ENCODE results near the gene TRIM44. TPM values are rescaled to one million over a fixed set of nuclear protein-coding genes. Genes with fewer than 3 reads are reported as not detected.

The TRIM44 gene
- total and polyA plus RNA-seq, 4 donors: 27.6 to 65.0 (median 45.4) TPM

GRCh38 chr11:35723493-35723892 is 60.9 kb downstream of the TRIM44 start:
- H3K4me1 ChIP-seq (ENCODE audit: control insufficient read depth, insufficient read depth, low read length): no peaks in the 10 kb centered on the region
- H3K9me3 ChIP-seq (ENCODE audit: control insufficient read depth, insufficient read depth, low read length): no peaks in the 10 kb centered on the region
- no peak overlapping the region for H3K27ac ChIP-seq (ENCODE audit: low read depth, low read length)
- no peak for DNase-seq (ENCODE audit: low read depth in 4 of 6, low spot score in 6 of 6)
- H3K4me3 ChIP-seq (ENCODE audit: low read depth, low read length): no peak overlapping the region
- no peaks in the 10 kb centered on the region for H3K27me3 ChIP-seq (ENCODE audit: control insufficient read depth, insufficient read depth, low read length)
- no CpG with 5 or more reads among the region's 1 CpG for WGBS (ENCODE audit: insufficient coverage)
- H3K36me3 ChIP-seq (ENCODE audit: control insufficient read depth, insufficient read depth, low read length): no peaks in the 10 kb centered on the region

- H3K27me3 ChIP-seq (ENCODE audit: control insufficient read depth, insufficient read depth, low read length): no peaks in the 10 kb centered on the region
- no peaks in the 10 kb centered on the region for H3K4me1 ChIP-seq (ENCODE audit: control insufficient read depth, insufficient read depth, low read length)
- no CpG with 5 or more reads among the region's 2 CpGs for WGBS (ENCODE audit: insufficient coverage)
- no peaks in the 10 kb centered on the region for H3K9me3 ChIP-seq (ENCODE audit: control insufficient read depth, insufficient read depth, low read length)
- H3K36me3 ChIP-seq (ENCODE audit: control insufficient read depth, insufficient read depth, low read length): no peaks in the 10 kb centered on the region
- H3K27ac ChIP-seq (ENCODE audit: low read depth, low read length): no peak overlapping the region
- DNase-seq (ENCODE audit: low read depth in 4 of 6, low spot score in 6 of 6): no peak
- H3K4me3 ChIP-seq (ENCODE audit: low read depth, low read length): no peak overlapping the region
Observed at GRCh38 chr11:35723913-35724312, 61.3 kb downstream of the TRIM44 start.

GRCh38 chr11:35725885-35726284 is 63.3 kb downstream of the TRIM44 start:
- H3K27me3 ChIP-seq (ENCODE audit: control insufficient read depth, insufficient read depth, low read length): no peaks in the 10 kb centered on the region
- no peak for DNase-seq (ENCODE audit: low read depth in 4 of 6, low spot score in 6 of 6)
- H3K36me3 ChIP-seq (ENCODE audit: control insufficient read depth, insufficient read depth, low read length): no peaks in the 10 kb centered on the region
- H3K27ac ChIP-seq (ENCODE audit: low read depth, low read length): no peak overlapping the region
- peaks cover 3% of the 10 kb centered on the region for H3K9me3 ChIP-seq (ENCODE audit: control insufficient read depth, insufficient read depth, low read length)
- H3K4me1 ChIP-seq (ENCODE audit: control insufficient read depth, insufficient read depth, low read length): no peaks in the 10 kb centered on the region
- no CpG with 5 or more reads among the region's 2 CpGs for whole genome bisulfite sequencing (ENCODE audit: insufficient coverage)
- no peak overlapping the region for H3K4me3 ChIP-seq (ENCODE audit: low read depth, low read length)

GRCh38 chr11:35727140-35727539 is 64.6 kb downstream of the TRIM44 start:
- H3K9me3 ChIP-seq (ENCODE audit: control insufficient read depth, insufficient read depth, low read length): peaks cover 3% of the 10 kb centered on the region
- no peak overlapping the region for H3K4me3 ChIP-seq (ENCODE audit: low read depth, low read length)
- H3K27ac ChIP-seq (ENCODE audit: low read depth, low read length): no peak overlapping the region
- DNase-seq (ENCODE audit: low read depth in 4 of 6, low spot score in 6 of 6): no peak
- no peaks in the 10 kb centered on the region for H3K36me3 ChIP-seq (ENCODE audit: control insufficient read depth, insufficient read depth, low read length)
- no peaks in the 10 kb centered on the region for H3K27me3 ChIP-seq (ENCODE audit: control insufficient read depth, insufficient read depth, low read length)
- H3K4me1 ChIP-seq (ENCODE audit: control insufficient read depth, insufficient read depth, low read length): no peaks in the 10 kb centered on the region
- WGBS (ENCODE audit: insufficient coverage): 100% methylated on average over 1 of the region's 1 CpG

- no peaks in the 10 kb centered on the region for H3K36me3 ChIP-seq (ENCODE audit: control insufficient read depth, insufficient read depth, low read length)
- no peaks in the 10 kb centered on the region for H3K27me3 ChIP-seq (ENCODE audit: control insufficient read depth, insufficient read depth, low read length)
- H3K4me1 ChIP-seq (ENCODE audit: control insufficient read depth, insufficient read depth, low read length): no peaks in the 10 kb centered on the region
- peaks cover 3% of the 10 kb centered on the region for H3K9me3 ChIP-seq (ENCODE audit: control insufficient read depth, insufficient read depth, low read length)
- no peak overlapping the region for H3K27ac ChIP-seq (ENCODE audit: low read depth, low read length)
- no peak overlapping the region for H3K4me3 ChIP-seq (ENCODE audit: low read depth, low read length)
- no peak for DNase-seq (ENCODE audit: low read depth in 4 of 6, low spot score in 6 of 6)
Observed at GRCh38 chr11:35730254-35730653, 67.7 kb downstream of the TRIM44 start.

GRCh38 chr11:35734669-35735410 is 72.3 kb downstream of the TRIM44 start:
- H3K27me3 ChIP-seq (ENCODE audit: control insufficient read depth, insufficient read depth, low read length): no peaks in the 10 kb centered on the region
- no peak overlapping the region for H3K4me3 ChIP-seq (ENCODE audit: low read depth, low read length)
- no peaks in the 10 kb centered on the region for H3K9me3 ChIP-seq (ENCODE audit: control insufficient read depth, insufficient read depth, low read length)
- WGBS (ENCODE audit: insufficient coverage): 29% methylated on average over 1 of the region's 2 CpGs
- H3K27ac ChIP-seq (ENCODE audit: low read depth, low read length): no peak overlapping the region
- DNase-seq (ENCODE audit: low read depth in 4 of 6, low spot score in 6 of 6): no peak
- H3K4me1 ChIP-seq (ENCODE audit: control insufficient read depth, insufficient read depth, low read length): no peaks in the 10 kb centered on the region
- peaks cover 7% of the 10 kb centered on the region for H3K36me3 ChIP-seq (ENCODE audit: control insufficient read depth, insufficient read depth, low read length)

- Histone ChIP-seq H3K4me1 (ENCODE audit: control insufficient read depth, insufficient read depth, low read length) (no peaks in the 10 kb centered on the region), H3K27me3 (ENCODE audit: control insufficient read depth, insufficient read depth, low read length) (no peaks in the 10 kb centered on the region), H3K27ac (ENCODE audit: low read depth, low read length) (no peak overlapping the region), H3K9me3 (ENCODE audit: control insufficient read depth, insufficient read depth, low read length) (no peaks in the 10 kb centered on the region), H3K36me3 (ENCODE audit: control insufficient read depth, insufficient read depth, low read length) (peaks cover 7% of the 10 kb centered on the region), H3K4me3 (ENCODE audit: low read depth, low read length) (no peak overlapping the region)
- WGBS (ENCODE audit: insufficient coverage): no CpG with 5 or more reads among the region's 2 CpGs
- DNase-seq (ENCODE audit: low read depth in 4 of 6, low spot score in 6 of 6): no peak
Observed at GRCh38 chr11:35735411-35735810, 72.8 kb downstream of the TRIM44 start.

GRCh38 chr11:35735903-35736302 is 73.3 kb downstream of the TRIM44 start:
- no peaks in the 10 kb centered on the region for H3K9me3 ChIP-seq (ENCODE audit: control insufficient read depth, insufficient read depth, low read length)
- no peaks in the 10 kb centered on the region for H3K27me3 ChIP-seq (ENCODE audit: control insufficient read depth, insufficient read depth, low read length)
- H3K36me3 ChIP-seq (ENCODE audit: control insufficient read depth, insufficient read depth, low read length): peaks cover 7% of the 10 kb centered on the region
- H3K4me3 ChIP-seq (ENCODE audit: low read depth, low read length): no peak overlapping the region
- H3K4me1 ChIP-seq (ENCODE audit: control insufficient read depth, insufficient read depth, low read length): no peaks in the 10 kb centered on the region
- no peak overlapping the region for H3K27ac ChIP-seq (ENCODE audit: low read depth, low read length)
- no peak for DNase-seq (ENCODE audit: low read depth in 4 of 6, low spot score in 6 of 6)

GRCh38 chr11:35736952-35737351 is 74.4 kb downstream of the TRIM44 start:
- Histone ChIP-seq H3K4me3 (ENCODE audit: low read depth, low read length) (no peak overlapping the region), H3K27ac (ENCODE audit: low read depth, low read length) (no peak overlapping the region), H3K36me3 (ENCODE audit: control insufficient read depth, insufficient read depth, low read length) (peaks cover 7% of the 10 kb centered on the region), H3K9me3 (ENCODE audit: control insufficient read depth, insufficient read depth, low read length) (no peaks in the 10 kb centered on the region), H3K27me3 (ENCODE audit: control insufficient read depth, insufficient read depth, low read length) (no peaks in the 10 kb centered on the region), H3K4me1 (ENCODE audit: control insufficient read depth, insufficient read depth, low read length) (no peaks in the 10 kb centered on the region)
- DNase-seq (ENCODE audit: low read depth in 4 of 6, low spot score in 6 of 6): no peak
- 100% methylated on average over 1 of the region's 2 CpGs for WGBS (ENCODE audit: insufficient coverage)

GRCh38 chr11:35740061-35740799 is 77.7 kb downstream of the TRIM44 start:
- H3K4me1 ChIP-seq (ENCODE audit: control insufficient read depth, insufficient read depth, low read length): no peaks in the 10 kb centered on the region

More at GRCh38 chr11:35740061-35740799, 77.7 kb downstream of the TRIM44 start:
- no peak overlapping the region for H3K27ac ChIP-seq (ENCODE audit: low read depth, low read length)
- peak in 1 of 6 donors; percentile 61 for DNase-seq (ENCODE audit: low read depth in 4 of 6, low spot score in 6 of 6)
- H3K4me3 ChIP-seq (ENCODE audit: low read depth, low read length): no peak overlapping the region
- peaks cover 7% of the 10 kb centered on the region for H3K36me3 ChIP-seq (ENCODE audit: control insufficient read depth, insufficient read depth, low read length)
- no peaks in the 10 kb centered on the region for H3K27me3 ChIP-seq (ENCODE audit: control insufficient read depth, insufficient read depth, low read length)
- WGBS (ENCODE audit: insufficient coverage): no CpG with 5 or more reads among the region's 4 CpGs
- H3K9me3 ChIP-seq (ENCODE audit: control insufficient read depth, insufficient read depth, low read length): no peaks in the 10 kb centered on the region

All from spinal cord (tissue), 10 donors.